Measurements from ENCODE around the gene RNF222.

The RNF222 gene

GRCh38 chr17:8397636-8398035 is at the start of gene RNF222:
Gene RNF222 (minus strand): TSS chr17:8397827. CDS start chr17:8393461, 4,366 bp downstream.
- no peak for DNase-seq (ENCODE audit: low spot score)

- no peak for DNase-seq (ENCODE audit: low spot score)
These were observed 47.9 kb upstream of the RNF222 start for GRCh38 chr17:8445536-8445935.

GRCh38 chr17:8444494-8444893 is 46.9 kb upstream of the RNF222 start:
- DNase-seq (ENCODE audit: low spot score), result no peak

- peak; percentile 49 for DNase-seq (ENCODE audit: low spot score)
These were observed 46.1 kb upstream of the RNF222 start for GRCh38 chr17:8443756-8444155.

- DNase-seq (ENCODE audit: low spot score), result no peak
These were observed 44.7 kb upstream of the RNF222 start for GRCh38 chr17:8442310-8442709.

GRCh38 chr17:8441690-8442089 is 44.1 kb upstream of the RNF222 start:
- DNase-seq (ENCODE audit: low spot score), result no peak

GRCh38 chr17:8439681-8440080 is 42.1 kb upstream of the RNF222 start:
- no peak for DNase-seq (ENCODE audit: low spot score)

- DNase-seq (ENCODE audit: low spot score), result no peak
These were observed 40.8 kb upstream of the RNF222 start for GRCh38 chr17:8438441-8438840.

GRCh38 chr17:8436844-8437171 is 39.2 kb upstream of the RNF222 start:
- DNase-seq (ENCODE audit: low spot score), result no peak

GRCh38 chr17:8436169-8436843 is 38.7 kb upstream of the RNF222 start:
- peak; percentile 65 for DNase-seq (ENCODE audit: low spot score)

GRCh38 chr17:8435245-8436168 is 37.9 kb upstream of the RNF222 start, which contains the start of gene NDEL1:
Gene NDEL1 (plus strand): TSS chr17:8435884. CDS start chr17:8444272, 8,388 bp downstream.
- peak; percentile 99 for DNase-seq (ENCODE audit: low spot score)

GRCh38 chr17:8430966-8431365 is 33.3 kb upstream of the RNF222 start:
- peak; percentile 26 for DNase-seq (ENCODE audit: low spot score)

GRCh38 chr17:8426802-8427201 is 29.2 kb upstream of the RNF222 start:
- no peak for DNase-seq (ENCODE audit: low spot score)

- no peak for DNase-seq (ENCODE audit: low spot score)
These were observed 28.6 kb upstream of the RNF222 start for GRCh38 chr17:8426094-8426720.

GRCh38 chr17:8421571-8421970 is 23.9 kb upstream of the RNF222 start:
- no peak for DNase-seq (ENCODE audit: low spot score)

GRCh38 chr17:8420041-8420934 is 22.7 kb upstream of the RNF222 start:
- peak; percentile 27 for DNase-seq (ENCODE audit: low spot score)

GRCh38 chr17:8419305-8419704 is 21.7 kb upstream of the RNF222 start:
- no peak for DNase-seq (ENCODE audit: low spot score)

GRCh38 chr17:8418471-8418870 is 20.8 kb upstream of the RNF222 start:
- DNase-seq (ENCODE audit: low spot score), result no peak

- DNase-seq (ENCODE audit: low spot score), result no peak
These were observed 20.2 kb upstream of the RNF222 start for GRCh38 chr17:8417806-8418205.

GRCh38 chr17:8413938-8414337 is 16.3 kb upstream of the RNF222 start:
- no peak for DNase-seq (ENCODE audit: low spot score)

- no peak for DNase-seq (ENCODE audit: low spot score)
These were observed 15.7 kb upstream of the RNF222 start for GRCh38 chr17:8413328-8413727.

- DNase-seq (ENCODE audit: low spot score), result no peak
These were observed 14.5 kb upstream of the RNF222 start for GRCh38 chr17:8412089-8412488.
